ENCODE data around the gene PCSK2.
A peak's percentile ranks its signal among the peaks of the same experiment; 100 is the strongest.

Gene PCSK2, protein sequence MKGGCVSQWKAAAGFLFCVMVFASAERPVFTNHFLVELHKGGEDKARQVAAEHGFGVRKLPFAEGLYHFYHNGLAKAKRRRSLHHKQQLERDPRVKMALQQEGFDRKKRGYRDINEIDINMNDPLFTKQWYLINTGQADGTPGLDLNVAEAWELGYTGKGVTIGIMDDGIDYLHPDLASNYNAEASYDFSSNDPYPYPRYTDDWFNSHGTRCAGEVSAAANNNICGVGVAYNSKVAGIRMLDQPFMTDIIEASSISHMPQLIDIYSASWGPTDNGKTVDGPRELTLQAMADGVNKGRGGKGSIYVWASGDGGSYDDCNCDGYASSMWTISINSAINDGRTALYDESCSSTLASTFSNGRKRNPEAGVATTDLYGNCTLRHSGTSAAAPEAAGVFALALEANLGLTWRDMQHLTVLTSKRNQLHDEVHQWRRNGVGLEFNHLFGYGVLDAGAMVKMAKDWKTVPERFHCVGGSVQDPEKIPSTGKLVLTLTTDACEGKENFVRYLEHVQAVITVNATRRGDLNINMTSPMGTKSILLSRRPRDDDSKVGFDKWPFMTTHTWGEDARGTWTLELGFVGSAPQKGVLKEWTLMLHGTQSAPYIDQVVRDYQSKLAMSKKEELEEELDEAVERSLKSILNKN

DNA sequence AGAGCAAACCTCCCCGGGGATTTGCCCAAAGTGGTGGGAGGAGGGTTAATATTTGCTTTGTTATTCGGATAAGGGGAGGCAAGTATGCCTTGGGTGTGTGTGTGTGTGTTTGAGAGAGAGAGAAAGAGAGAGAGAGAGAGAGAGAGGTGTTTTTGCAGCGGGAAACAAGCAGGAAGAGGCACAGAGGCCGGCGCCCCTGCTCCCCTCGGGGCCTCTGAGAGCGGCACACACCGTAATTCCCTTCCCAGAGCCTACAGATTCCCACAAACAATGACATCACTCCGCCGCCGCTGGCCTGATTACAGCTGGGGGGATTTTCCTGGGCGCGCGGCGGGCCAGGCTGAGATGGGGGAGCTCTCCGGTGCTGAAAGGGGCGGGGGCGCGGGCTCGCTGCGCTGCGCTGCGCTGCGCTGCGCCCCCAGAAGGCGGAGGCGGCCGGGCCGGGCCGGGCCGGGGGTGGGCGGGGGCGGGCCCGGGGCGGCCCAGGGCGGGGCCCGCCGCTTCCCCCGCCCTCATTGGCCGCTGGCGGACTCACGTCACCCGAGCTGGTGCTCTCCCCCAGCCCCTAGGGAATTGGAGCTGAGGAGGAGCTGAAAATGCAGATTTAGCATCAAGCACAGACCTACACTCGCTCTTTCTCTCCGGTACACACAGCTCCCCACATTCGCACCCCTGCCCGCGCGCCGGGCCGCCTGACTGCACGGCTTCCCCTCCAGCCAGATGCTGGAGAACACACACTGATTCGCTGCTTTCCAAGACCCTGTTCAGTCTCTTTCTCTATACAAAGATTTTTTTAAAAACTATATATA lies at the start of gene PCSK2:
Gene PCSK2, plus strand, starts transcription at position 631 of the 809 bp plus-strand sequence. CDS start 266 bp downstream, outside the sequence.
- H3K4me3 ChIP-seq (ENCODE audit: low read length) = no peak within 1 kb of the TSS

GRCh38 chr20:17177341-17177740 lies 49.5 kb upstream of the PCSK2 start:
- DNase-seq (ENCODE audit: low read depth) = no peak
- H3K4me3 ChIP-seq (ENCODE audit: low read length) = no peak overlapping the region
- TF ChIP-seq, protein P1, sequence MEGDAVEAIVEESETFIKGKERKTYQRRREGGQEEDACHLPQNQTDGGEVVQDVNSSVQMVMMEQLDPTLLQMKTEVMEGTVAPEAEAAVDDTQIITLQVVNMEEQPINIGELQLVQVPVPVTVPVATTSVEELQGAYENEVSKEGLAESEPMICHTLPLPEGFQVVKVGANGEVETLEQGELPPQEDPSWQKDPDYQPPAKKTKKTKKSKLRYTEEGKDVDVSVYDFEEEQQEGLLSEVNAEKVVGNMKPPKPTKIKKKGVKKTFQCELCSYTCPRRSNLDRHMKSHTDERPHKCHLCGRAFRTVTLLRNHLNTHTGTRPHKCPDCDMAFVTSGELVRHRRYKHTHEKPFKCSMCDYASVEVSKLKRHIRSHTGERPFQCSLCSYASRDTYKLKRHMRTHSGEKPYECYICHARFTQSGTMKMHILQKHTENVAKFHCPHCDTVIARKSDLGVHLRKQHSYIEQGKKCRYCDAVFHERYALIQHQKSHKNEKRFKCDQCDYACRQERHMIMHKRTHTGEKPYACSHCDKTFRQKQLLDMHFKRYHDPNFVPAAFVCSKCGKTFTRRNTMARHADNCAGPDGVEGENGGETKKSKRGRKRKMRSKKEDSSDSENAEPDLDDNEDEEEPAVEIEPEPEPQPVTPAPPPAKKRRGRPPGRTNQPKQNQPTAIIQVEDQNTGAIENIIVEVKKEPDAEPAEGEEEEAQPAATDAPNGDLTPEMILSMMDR (IDR thresholded peaks at IDR 0.05; ENCODE audit: insufficient read depth, low read depth, low read length, missing control alignments) = no peak

More for the DNA sequence above, at the start of gene PCSK2:
- TF ChIP-seq, protein P1 (IDR thresholded peaks at IDR 0.05; ENCODE audit: insufficient read depth, low read depth, low read length, missing control alignments) = no peak
- peak; percentile 35 for DNase-seq (ENCODE audit: low read depth)

GRCh38 chr20:17179840-17180239 lies 47.0 kb upstream of the PCSK2 start:
- DNase-seq (ENCODE audit: low read depth) = no peak
- TF ChIP-seq, protein P1 (IDR thresholded peaks at IDR 0.05; ENCODE audit: insufficient read depth, low read depth, low read length, missing control alignments) = no peak
- H3K4me3 ChIP-seq (ENCODE audit: low read length) = no peak overlapping the region

DNA sequence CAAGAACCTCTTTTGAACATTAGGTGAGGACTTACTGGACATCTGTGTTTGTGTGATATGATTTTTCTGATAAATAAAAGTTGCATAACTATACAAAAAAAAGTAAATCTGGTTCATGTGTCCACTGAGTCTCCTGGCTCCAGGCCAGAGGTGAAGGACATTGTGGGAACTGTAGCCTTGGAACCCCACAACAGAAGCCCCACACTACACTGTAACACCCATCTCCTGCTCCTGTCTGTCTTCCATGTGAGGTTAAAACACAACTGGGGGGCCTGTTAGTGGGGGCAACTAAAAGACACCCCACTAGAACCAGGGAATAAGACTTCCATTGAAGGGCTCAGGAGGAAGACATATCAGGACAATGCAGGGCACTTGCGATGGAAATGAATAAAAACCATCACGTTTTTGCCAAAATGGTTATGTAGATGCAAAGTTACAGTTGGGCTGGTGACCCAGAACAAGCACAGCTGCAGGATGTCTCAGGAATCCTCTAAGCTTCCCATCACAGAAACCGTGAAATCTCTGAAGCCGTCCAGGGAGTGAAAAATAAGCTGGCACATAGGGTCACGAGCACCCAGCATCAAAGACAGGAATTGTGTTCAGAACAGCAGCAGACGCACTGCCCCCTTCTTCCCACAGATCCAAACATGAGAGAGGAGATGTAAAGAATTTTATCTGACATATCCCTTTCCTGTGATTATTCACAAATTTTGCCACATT lies 36.7 kb upstream of the PCSK2 start:
- no peak for DNase-seq (ENCODE audit: low read depth)
- TF ChIP-seq, protein P1 (IDR thresholded peaks at IDR 0.05; ENCODE audit: insufficient read depth, low read depth, low read length, missing control alignments) = no peak
- no peak overlapping the region for H3K4me3 ChIP-seq (ENCODE audit: low read length)

GRCh38 chr20:17197041-17197440 lies 29.8 kb upstream of the PCSK2 start:
- TF ChIP-seq, protein P1 (IDR thresholded peaks at IDR 0.05; ENCODE audit: insufficient read depth, low read depth, low read length, missing control alignments) = no peak
- H3K4me3 ChIP-seq (ENCODE audit: low read length) = no peak overlapping the region
- no peak for DNase-seq (ENCODE audit: low read depth)

- no peak for DNase-seq (ENCODE audit: low read depth)
- TF ChIP-seq, protein P1 (IDR thresholded peaks at IDR 0.05; ENCODE audit: insufficient read depth, low read depth, low read length, missing control alignments) = no peak
- H3K4me3 ChIP-seq (ENCODE audit: low read length) = no peak overlapping the region
Observed at GRCh38 chr20:17202030-17202429, 24.8 kb upstream of the PCSK2 start.
